Stimulated activated CD8-positive, alpha-beta memory T cell treated with anti-CD3 and anti-CD28 coated beads, Interleukin-15, amount 100 ng/mL, for 1 hour (primary cell): ENCODE data around the gene RXFP3.

ENCODE experiments used
- DNase-seq: peaks from one replicate; pipeline ENCODE4 v3.0.0-alpha.2; 2020; ENCODE audit warnings: low read depth

RXFP3 gene

GRCh38 chr5:33981408-33982162, 45.4 kb downstream of the RXFP3 start:
- DNase-seq: no peak

GRCh38 chr5:33984178-33984577, 48.0 kb downstream of the RXFP3 start:
- no peak for DNase-seq

GRCh38 chr5:33984671-33985124, 48.5 kb downstream of the RXFP3 start, which contains the start of gene SLC45A2:
TSS of gene SLC45A2 (minus strand) at chr5:33984693. CDS start at chr5:33984583, 110 bp downstream.
- DNase-seq: no peak

- DNase-seq: no peak
Observed at GRCh38 chr5:33985447-33985846, 49.3 kb downstream of the RXFP3 start.
